Activated T-helper 1 cell treated with anti-CD3 and anti-CD28 coated beads, Interleukin-12 subunit alpha, Interleukin-12 subunit beta, Interleukin-2, Interleukin-4 antibody, amounts not matched to agents 30 ng/mL and 10 ng/mL and 1 ng/mL, durations not matched to agents 14 hours and 24 hours and 36 hours (primary cell): ENCODE results near the gene HSF4. TPM values are rescaled to one million over a fixed set of nuclear protein-coding genes. Genes with fewer than 3 reads are reported as not detected.

ENCODE experiments used
- DNase-seq: peaks from one replicate; pipeline ENCODE4 v3.0.0; 2021; ENCODE audit warnings: low spot score
- H3K27ac Mint-ChIP-seq: one replicate; pipeline ENCODE4 v1.8.0; 2021; ENCODE audit warnings: mild to moderate bottlenecking, mixed read lengths
- H3K27me3 Mint-ChIP-seq: one replicate; pipeline ENCODE4 v1.8.0; 2022; ENCODE audit warnings: mild to moderate bottlenecking, moderate library complexity, mixed read lengths; ENCODE audit not compliant: insufficient read depth
- H3K36me3 Mint-ChIP-seq: one replicate; pipeline ENCODE4 v1.8.0; 2021; ENCODE audit warnings: low read depth, mixed read lengths
- H3K4me1 Mint-ChIP-seq: one replicate; pipeline ENCODE4 v1.8.0; 2021; ENCODE audit warnings: low read depth, mixed read lengths
- H3K4me3 Mint-ChIP-seq: one replicate; pipeline ENCODE4 v1.8.0; 2021; ENCODE audit warnings: mild to moderate bottlenecking, moderate library complexity, mixed read lengths
- H3K9me3 Mint-ChIP-seq: one replicate; pipeline ENCODE4 v1.8.0; 2021; ENCODE audit warnings: mixed read lengths
- intact Hi-C: fragments of 100-400 bp; cut with micrococcal nuclease; formaldehyde crosslinking; loops from one replicate; pipeline ENCODE4 v1.15.1; 2024
- total RNA-seq: library from RNA; stranded (reverse); gene quantifications from 2 replicates; pipeline ENCODE4 v1.2.3, GENCODE V29; 2022

HSF4 gene
- total RNA-seq, 1 donor from 2014 or later: 30.3 TPM

- no peaks in the 10 kb centered on the region for H3K27me3 Mint-ChIP-seq
- no peak overlapping the region for H3K27ac Mint-ChIP-seq
- intact Hi-C loops: loop anchor here (1.0 kb wide), 2 partner anchors 9 to 14 kb away; partner anchors contain the start of gene MATCAP1
Observed at GRCh38 chr16:67174706-67175231, 10.2 kb downstream of the HSF4 start.

GRCh38 chr16:67176662-67177061 lies 12.1 kb downstream of the HSF4 start:
- peak overlapping the region; percentile 49 for H3K4me3 Mint-ChIP-seq
- DNase-seq: no peak
- peaks cover 22% of the 10 kb centered on the region for H3K36me3 Mint-ChIP-seq
- intact Hi-C loops: no loop called here
- H3K27me3 Mint-ChIP-seq: no peaks in the 10 kb centered on the region
- no peaks in the 10 kb centered on the region for H3K9me3 Mint-ChIP-seq
- H3K27ac Mint-ChIP-seq: peak overlapping the region; percentile 23
- H3K4me1 Mint-ChIP-seq: peaks cover 65% of the 10 kb centered on the region

More at GRCh38 chr16:67174706-67175231, 10.2 kb downstream of the HSF4 start:
- Mint-ChIP-seq H3K4me1 (peaks cover 79% of the 10 kb centered on the region), H3K9me3 (no peaks in the 10 kb centered on the region), H3K4me3 (peak overlapping the region; percentile 93), H3K36me3 (peaks cover 23% of the 10 kb centered on the region)
- no peak for DNase-seq

GRCh38 chr16:67177743-67178699 lies 13.5 kb downstream of the HSF4 start:
- H3K4me1 Mint-ChIP-seq: peaks cover 51% of the 10 kb centered on the region
- peak overlapping the region; percentile 62 for H3K4me3 Mint-ChIP-seq
- no peaks in the 10 kb centered on the region for H3K9me3 Mint-ChIP-seq
- H3K27me3 Mint-ChIP-seq: no peaks in the 10 kb centered on the region
- peaks cover 19% of the 10 kb centered on the region for H3K36me3 Mint-ChIP-seq
- H3K27ac Mint-ChIP-seq: no peak overlapping the region
- intact Hi-C loops: loop anchor here (1.0 kb wide), 1 partner anchor 8 kb away; the partner anchor contains the start of gene NOL3
- DNase-seq: peak; percentile 54

GRCh38 chr16:67179421-67180080 lies 15.0 kb downstream of the HSF4 start:
- Mint-ChIP-seq H3K4me1 (peaks cover 41% of the 10 kb centered on the region), H3K9me3 (no peaks in the 10 kb centered on the region), H3K27ac (no peak overlapping the region), H3K36me3 (peaks cover 13% of the 10 kb centered on the region), H3K4me3 (peak overlapping the region; percentile 29), H3K27me3 (peaks cover 1% of the 10 kb centered on the region)
- no peak for DNase-seq
- intact Hi-C loops: no loop called here

- peaks cover 42% of the 10 kb centered on the region for H3K4me1 Mint-ChIP-seq
- DNase-seq: no peak
- H3K27ac Mint-ChIP-seq: no peak overlapping the region
- no peak overlapping the region for H3K4me3 Mint-ChIP-seq
- no peaks in the 10 kb centered on the region for H3K9me3 Mint-ChIP-seq
- intact Hi-C loops: no loop called here
- H3K27me3 Mint-ChIP-seq: peaks cover 3% of the 10 kb centered on the region
- H3K36me3 Mint-ChIP-seq: peaks cover 13% of the 10 kb centered on the region
Observed at GRCh38 chr16:67180166-67180565, 15.6 kb downstream of the HSF4 start.

GRCh38 chr16:67181346-67181745 lies 16.8 kb downstream of the HSF4 start:
- peaks cover 38% of the 10 kb centered on the region for H3K4me1 Mint-ChIP-seq
- intact Hi-C loops: no loop called here
- peaks cover 8% of the 10 kb centered on the region for H3K27me3 Mint-ChIP-seq
- no peak overlapping the region for H3K27ac Mint-ChIP-seq
- H3K9me3 Mint-ChIP-seq: no peaks in the 10 kb centered on the region
- no peak for DNase-seq
- H3K36me3 Mint-ChIP-seq: peaks cover 6% of the 10 kb centered on the region
- no peak overlapping the region for H3K4me3 Mint-ChIP-seq

- intact Hi-C loops: loop anchor here (2.0 kb wide), 1 partner anchor 65 kb away; the partner anchor contains the start of gene FHOD1
- no peak for DNase-seq
- peaks cover 3% of the 10 kb centered on the region for H3K36me3 Mint-ChIP-seq
- peaks cover 8% of the 10 kb centered on the region for H3K27me3 Mint-ChIP-seq
- H3K4me3 Mint-ChIP-seq: no peak overlapping the region
- H3K9me3 Mint-ChIP-seq: no peaks in the 10 kb centered on the region
- H3K4me1 Mint-ChIP-seq: peaks cover 29% of the 10 kb centered on the region
- no peak overlapping the region for H3K27ac Mint-ChIP-seq
Observed at GRCh38 chr16:67182288-67182687, 17.7 kb downstream of the HSF4 start.

GRCh38 chr16:67183284-67183626 lies 18.7 kb downstream of the HSF4 start:
- H3K36me3 Mint-ChIP-seq: no peaks in the 10 kb centered on the region
- H3K27ac Mint-ChIP-seq: no peak overlapping the region
- intact Hi-C loops: loop anchor here (1.0 to 2.0 kb wide), 8 partner anchors 9 to 229 kb away; partner anchors contain the start of genes E2F4, FBXL8, FHOD1 and NOL3
- peaks cover 8% of the 10 kb centered on the region for H3K27me3 Mint-ChIP-seq
- DNase-seq: no peak
- no peaks in the 10 kb centered on the region for H3K9me3 Mint-ChIP-seq
- H3K4me1 Mint-ChIP-seq: peaks cover 24% of the 10 kb centered on the region
- H3K4me3 Mint-ChIP-seq: no peak overlapping the region

GRCh38 chr16:67183627-67184452 lies 19.3 kb downstream of the HSF4 start, which contains the start of gene MATCAP1:
TSS of gene MATCAP1 (minus strand) at chr16:67183963. CDS start at chr16:67180610, 3,353 bp downstream.
- no peak within 1 kb of the TSS for H3K27ac Mint-ChIP-seq
- peaks cover 20% of the 10 kb centered on the region for H3K4me1 Mint-ChIP-seq
- H3K4me3 Mint-ChIP-seq: peak within 1 kb of the TSS; percentile 62
- H3K36me3 Mint-ChIP-seq: no peaks in the 10 kb centered on the region
- H3K9me3 Mint-ChIP-seq: no peaks in the 10 kb centered on the region
- H3K27me3 Mint-ChIP-seq: peaks cover 8% of the 10 kb centered on the region
- DNase-seq: peak; percentile 94
- intact Hi-C loops: loop anchor here (1.0 to 2.0 kb wide), 10 partner anchors 8 to 237 kb away; partner anchors contain the start of genes E2F4, FBXL8, FHOD1 and NOL3

- DNase-seq: no peak
- Mint-ChIP-seq H3K4me3 (peak overlapping the region; percentile 62), H3K27ac (no peak overlapping the region), H3K9me3 (no peaks in the 10 kb centered on the region), H3K36me3 (no peaks in the 10 kb centered on the region), H3K4me1 (peaks cover 13% of the 10 kb centered on the region), H3K27me3 (peaks cover 8% of the 10 kb centered on the region)
- intact Hi-C loops: loop anchor here (2.0 kb wide), 2 partner anchors 76 to 238 kb away; partner anchors contain the start of gene PHAF1
Observed at GRCh38 chr16:67184453-67184994, 20.0 kb downstream of the HSF4 start.

- peaks cover 8% of the 10 kb centered on the region for H3K27me3 Mint-ChIP-seq
- DNase-seq: peak; percentile 80
- no peaks in the 10 kb centered on the region for H3K9me3 Mint-ChIP-seq
- peaks cover 10% of the 10 kb centered on the region for H3K4me1 Mint-ChIP-seq
- intact Hi-C loops: loop anchor here (1.0 to 2.0 kb wide), 4 partner anchors 76 to 238 kb away; partner anchors contain the start of gene PHAF1
- H3K27ac Mint-ChIP-seq: peak overlapping the region; percentile 89
- peak overlapping the region; percentile 92 for H3K4me3 Mint-ChIP-seq
- no peaks in the 10 kb centered on the region for H3K36me3 Mint-ChIP-seq
Observed at GRCh38 chr16:67184995-67185650, 20.6 kb downstream of the HSF4 start.
